Psoas muscle (tissue), 8 donors: ENCODE results near the gene FAM200B. TPM values are rescaled to one million over a fixed set of nuclear protein-coding genes. Genes with fewer than 3 reads are reported as not detected.
A peak's percentile ranks its signal among the peaks of the same experiment; 100 is the strongest.

Experiments
- ATAC-seq, 4 donors: fragments of 200-7000 bp; cut with Tn5 transposase; one replicate each; pipeline ENCODE4 v1.9.1; 2020; ENCODE audit warnings: moderate library complexity in 3 of 4, mild to moderate bottlenecking in 2 of 4
- DNase-seq, 2 donors: peaks; one replicate each; pipeline ENCODE4 v3.0.0-alpha.2; 2020
- H3K27ac ChIP-seq: fragments of 200-600 bp; one replicate; pipeline ENCODE4 v1.8.0; 2022
- H3K27me3 ChIP-seq, 3 donors: fragments of 200-600 bp in 1 of 3; one replicate each; pipeline versions ENCODE4 v1.6.1 to v1.8.0; 2013 to 2022; ENCODE audit warnings: low read length in 2 of 3, mild to moderate bottlenecking in 2 of 3, moderate library complexity in 1 of 3; ENCODE audit not compliant: insufficient read depth in 3 of 3
- H3K36me3 ChIP-seq, 2 donors: fragments of 200-600 bp in 1 of 2; one replicate each; pipeline versions ENCODE4 v1.6.1 to v1.8.0; 2013 to 2022; ENCODE audit warnings: low read depth in 1 of 2, mild to moderate bottlenecking in 1 of 2, moderate library complexity in 1 of 2; ENCODE audit not compliant: insufficient read depth in 1 of 2
- H3K4me1 ChIP-seq: fragments of 200-600 bp; one replicate; pipeline ENCODE4 v1.8.0; 2022
- H3K4me3 ChIP-seq: fragments of 200-600 bp; one replicate; pipeline ENCODE4 v1.8.0; 2022; ENCODE audit warnings: mild to moderate bottlenecking
- H3K9me3 ChIP-seq: fragments of 200-600 bp; one replicate; pipeline ENCODE4 v1.8.0; 2022
- CTCF ChIP-seq: fragments of 200-600 bp; IDR thresholded peaks from one replicate; pipeline ENCODE4 v1.8.0; 2022; ENCODE audit warnings: antibody characterized with exemption
- WGBS, 3 donors: extraction: QIAGEN DNeasy Blood & Tissue Kit; methylation state at CpG; one replicate each; pipeline versions ENCODE4 v1.1.6 to v1.1.7; 2013; 5-methylcytosine and 5-hydroxymethylcytosine counted together
- intact Hi-C, 2 donors: fragments of 100-400 bp; cut with DNase I; formaldehyde crosslinking; loops; one replicate each; pipeline versions ENCODE4 v1.11.0 to v1.14.2; 2022
- polyA plus RNA-seq, 3 donors: library from polyadenylated mRNA; stranded (reverse); fragments of 200-250 nt; gene quantifications; one replicate each; pipeline ENCODE4 v1.2.3, GENCODE V29; 2013
- total RNA-seq, 4 donors: library from RNA; stranded (reverse); fragmentation: NEBNext Ultra II Directional in 2 of 4; extraction: Animal tissue kit (Norgen Biotek cat#: 25700) in 2 of 4; gene quantifications; one replicate each; pipeline versions ENCODE4 v1.2.1 to v1.2.4, GENCODE V29; 2021 to 2023
- donor health status: healthy with polysubstance abuse.
- donor health status: DM: no; HTN: no; CAD: no; lungs with moderate emphysema.
- donor health status: Bipolar disorder and iron deficiency.
- donor health status: healthy.
- donor health status: DM: yes; HTN: yes; CAD: no.
- donor health status: DM: no; HTN: no; CAD: no.
- donor health status: DM: no; HTN: no; CAD: no.
- donor health status: DM: yes; HTN: yes; CAD: no.

Gene FAM200B
- total and polyA plus RNA-seq, 7 donors = 16.3 to 44.2 (median 21.3) TPM

DNA sequence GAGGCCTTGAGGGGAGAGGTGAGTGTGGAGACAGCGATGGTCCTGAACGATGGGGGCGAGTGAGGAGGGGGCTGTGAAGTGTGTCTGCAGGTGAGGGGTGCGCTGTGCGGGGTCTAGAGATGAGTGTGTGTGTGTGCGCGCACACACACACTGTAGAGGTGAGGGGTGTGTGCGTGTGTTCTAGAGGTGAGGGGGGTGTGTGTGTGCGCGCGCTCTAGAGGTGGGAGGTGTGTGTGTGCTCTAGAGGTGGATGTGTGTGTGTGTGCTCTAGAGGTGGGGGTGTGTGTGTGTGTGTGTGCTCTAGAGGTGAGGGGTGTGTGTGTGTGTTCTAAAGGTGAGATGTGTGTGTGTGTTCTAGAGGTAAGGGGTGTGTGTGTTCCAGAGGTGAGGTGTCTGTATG lies 21.8 kb downstream of the FAM200B start:
- 76 to 84% (median 77%) methylated on average over 11 of the region's 11 CpGs for WGBS, 3 donors
- TF ChIP-seq CTCF = no peak
- ATAC-seq = peak in 1 of 4 donors; percentile 16

DNA sequence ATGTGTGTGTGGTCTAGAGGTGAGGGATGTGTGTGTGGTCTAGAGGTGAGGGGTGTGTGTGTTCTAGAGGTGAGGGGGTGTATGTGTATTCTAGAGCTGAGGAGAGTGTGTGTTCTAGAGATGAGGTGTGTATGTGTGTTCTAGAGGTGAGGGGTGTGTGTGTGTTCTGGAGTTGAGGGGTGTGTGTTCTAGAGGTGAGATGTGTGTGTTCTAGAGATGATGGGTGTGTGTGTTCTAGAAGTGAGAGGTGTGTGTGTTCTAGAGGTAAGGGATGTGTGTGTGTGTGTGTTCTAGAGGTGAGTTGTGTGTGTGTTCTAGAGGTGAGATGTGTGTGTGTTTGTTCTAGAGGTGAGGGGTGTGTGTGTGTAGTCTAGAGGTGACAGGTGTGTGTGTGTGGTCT lies 22.5 kb downstream of the FAM200B start:
- Histone ChIP-seq H3K9me3 (no peaks in the 10 kb centered on the region), H3K4me1 (peaks cover 7% of the 10 kb centered on the region), H3K36me3 (no peaks in the 10 kb centered on the region), H3K4me3 (no peak overlapping the region), H3K27me3 (peaks cover 0 to 10% (median 0%) of the 10 kb centered on the region in 3 donors), H3K27ac (no peak overlapping the region)
- no peak for ATAC-seq
- DNase-seq = no peak
- intact Hi-C loops = no loop called here
- TF ChIP-seq CTCF = no peak

More for the DNA sequence above, 21.8 kb downstream of the FAM200B start:
- no peaks in the 10 kb centered on the region for H3K9me3 ChIP-seq
- DNase-seq = no peak
- H3K36me3 ChIP-seq = no peaks in the 10 kb centered on the region
- intact Hi-C loops = no loop called here
- peaks cover 0 to 10% (median 0%) of the 10 kb centered on the region in 3 donors for H3K27me3 ChIP-seq
- peak overlapping the region; percentile 63 for H3K4me3 ChIP-seq
- peaks cover 7% of the 10 kb centered on the region for H3K4me1 ChIP-seq
- no peak overlapping the region for H3K27ac ChIP-seq

- no peak overlapping the region for H3K27ac ChIP-seq
- no peaks in the 10 kb centered on the region for H3K36me3 ChIP-seq
- intact Hi-C loops = no loop called here
- WGBS, 3 donors = 51 to 56% (median 55%) methylated on average over 3 of the region's 3 CpGs
- DNase-seq = no peak
- no peak overlapping the region for H3K4me3 ChIP-seq
- H3K9me3 ChIP-seq = no peaks in the 10 kb centered on the region
- peaks cover 0 to 5% (median 0%) of the 10 kb centered on the region in 3 donors for H3K27me3 ChIP-seq
- peaks cover 7% of the 10 kb centered on the region for H3K4me1 ChIP-seq
- no peak for TF ChIP-seq CTCF
- ATAC-seq = no peak
Measured at GRCh38 chr4:15706646-15707362, 25.2 kb downstream of the FAM200B start.

GRCh38 chr4:15707363-15707715 lies 25.7 kb downstream of the FAM200B start:
- H3K27ac ChIP-seq = no peak overlapping the region
- no peak overlapping the region for H3K4me3 ChIP-seq
- H3K27me3 ChIP-seq = no peaks in the 10 kb centered on the region
- intact Hi-C loops = no loop called here
- TF ChIP-seq CTCF = no peak
- ATAC-seq (no peak), DNase-seq (no peak)
- H3K4me1 ChIP-seq = peaks cover 7% of the 10 kb centered on the region
- no peaks in the 10 kb centered on the region for H3K36me3 ChIP-seq
- H3K9me3 ChIP-seq = no peaks in the 10 kb centered on the region
- 44 to 46% (median 45%) methylated on average over 7 of the region's 7 CpGs for WGBS, 3 donors

- H3K9me3 ChIP-seq = no peaks in the 10 kb centered on the region
- no peak for DNase-seq
- no peaks in the 10 kb centered on the region for H3K27me3 ChIP-seq
- no peaks in the 10 kb centered on the region for H3K4me1 ChIP-seq
- H3K4me3 ChIP-seq = no peak overlapping the region
- 87 to 92% (median 91%) methylated on average over 2 of the region's 2 CpGs for WGBS, 3 donors
- intact Hi-C loops = no loop called here
- H3K27ac ChIP-seq = no peak overlapping the region
- no peaks in the 10 kb centered on the region for H3K36me3 ChIP-seq
- no peak for TF ChIP-seq CTCF
- ATAC-seq = no peak
Measured at GRCh38 chr4:15711762-15712161, 30.1 kb downstream of the FAM200B start.
